Stimulated activated CD8-positive, alpha-beta memory T cell treated with anti-CD3 and anti-CD28 coated beads, Interleukin-15, amount 100 ng/mL, for 48 hours (primary cell): ENCODE data around the gene TREML4.

ENCODE experiments used
- DNase-seq, 2 donors: peaks; one replicate each; pipeline ENCODE4 v3.0.0-alpha.2; 2020; ENCODE audit warnings: low read depth in 2 of 2

The TREML4 gene

DNA sequence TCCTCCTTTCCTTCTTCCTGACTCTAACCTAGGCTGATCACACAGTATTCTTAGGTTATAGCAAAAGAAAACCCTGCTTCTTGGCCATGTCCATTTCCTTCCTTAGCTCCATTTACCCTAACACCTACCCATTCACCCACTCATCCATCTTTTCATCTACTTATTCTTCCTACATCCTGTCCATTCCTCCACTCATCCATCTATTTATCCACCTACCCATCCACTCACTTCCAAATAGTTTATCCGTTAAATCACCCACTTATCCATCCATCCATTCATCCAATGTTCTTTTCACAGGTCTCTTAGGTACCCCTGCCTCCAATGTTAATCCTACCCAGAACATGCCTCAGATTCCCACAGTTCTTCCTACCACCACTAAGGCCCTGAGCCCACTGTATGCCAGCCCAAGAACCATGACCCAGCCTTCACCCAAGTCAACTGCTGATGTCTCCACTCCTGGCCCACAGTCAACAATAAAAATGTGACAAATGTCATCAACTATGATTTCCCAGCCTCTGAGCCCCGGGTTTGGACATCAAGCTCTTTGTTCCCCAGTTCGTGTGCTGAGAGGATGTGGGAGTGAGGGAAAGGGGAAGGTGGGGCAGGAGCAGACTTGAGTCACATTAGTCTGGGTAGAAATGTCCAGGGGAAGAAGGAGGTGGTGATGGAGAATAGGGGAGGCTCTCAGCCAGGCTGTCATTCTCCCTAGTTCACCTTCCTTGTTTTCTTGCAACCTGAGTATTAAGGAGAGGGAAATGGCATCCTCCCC, 24.4 kb downstream of the TREML4 start:
- DNase-seq = no peak

DNA sequence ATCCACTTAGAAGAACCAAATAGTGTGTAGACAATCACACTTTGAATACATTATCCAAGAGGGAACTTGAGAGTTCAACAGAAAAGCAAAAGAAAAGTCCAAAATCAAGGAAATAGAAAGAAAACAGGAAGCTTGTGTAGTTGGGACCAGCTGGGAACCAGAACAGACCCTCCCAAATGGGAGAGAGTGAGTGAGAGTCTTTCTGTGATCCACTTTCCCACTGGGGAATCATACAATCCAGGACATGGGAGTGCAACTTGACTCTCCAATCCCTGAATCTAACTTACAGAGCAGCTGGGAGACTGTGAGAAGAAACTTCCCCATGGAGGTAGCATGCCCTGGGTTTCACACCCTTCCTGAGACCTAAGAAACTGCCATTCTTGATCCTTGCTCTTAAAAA, 27.0 kb downstream of the TREML4 start:
- DNase-seq = no peak

DNA sequence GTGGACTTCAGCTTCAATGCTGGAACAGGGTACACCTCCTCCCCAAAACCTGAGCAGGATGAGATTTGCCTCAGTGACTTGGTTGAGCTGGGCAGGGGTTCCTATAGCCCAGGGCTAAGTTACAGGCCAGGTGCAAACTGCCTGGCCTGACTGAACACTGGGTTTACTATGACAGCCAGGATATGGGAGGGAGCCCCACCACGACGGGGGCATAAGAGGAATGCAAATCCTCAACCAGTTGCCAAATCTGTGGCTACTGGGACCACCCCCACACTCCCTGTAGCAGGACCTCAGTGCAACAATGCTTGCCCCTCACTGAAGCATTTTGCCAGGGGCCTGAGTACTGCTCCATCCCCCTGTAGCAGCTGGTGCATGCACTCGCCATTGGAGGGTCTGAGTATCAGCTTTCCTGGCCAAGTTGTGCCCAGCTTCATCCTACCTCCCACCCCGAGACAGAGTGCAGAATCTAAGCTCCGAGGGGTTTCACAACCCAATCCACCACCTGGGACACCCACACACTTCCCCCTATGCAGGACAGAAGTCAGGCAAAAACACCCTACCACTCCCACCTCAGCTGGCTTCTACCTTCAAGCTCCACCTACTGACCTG, 27.6 kb downstream of the TREML4 start:
- DNase-seq = no peak

DNA sequence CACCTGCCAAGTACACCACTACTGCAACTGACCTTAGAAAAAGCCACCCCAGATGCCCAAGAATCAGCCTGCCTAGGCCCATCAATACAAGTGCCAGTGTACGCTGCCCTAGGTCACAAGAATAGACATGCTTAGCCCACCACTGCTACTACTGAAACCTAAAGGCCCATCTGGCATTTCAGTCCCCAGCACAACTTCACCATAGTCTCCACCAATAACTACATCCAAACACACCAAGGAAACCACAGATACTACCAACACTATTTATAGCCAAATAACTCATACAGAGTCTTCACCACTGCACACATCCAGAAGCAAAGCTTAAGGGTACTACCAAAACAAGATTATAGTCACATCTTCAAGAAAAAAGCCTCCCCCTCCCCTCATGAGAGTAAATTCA, 28.2 kb downstream of the TREML4 start:
- no peak for DNase-seq

- no peak for DNase-seq
Observed at GRCh38 chr6:41257369-41258195, 29.4 kb downstream of the TREML4 start.

GRCh38 chr6:41258196-41258493, 30.0 kb downstream of the TREML4 start:
- no peak for DNase-seq

DNA sequence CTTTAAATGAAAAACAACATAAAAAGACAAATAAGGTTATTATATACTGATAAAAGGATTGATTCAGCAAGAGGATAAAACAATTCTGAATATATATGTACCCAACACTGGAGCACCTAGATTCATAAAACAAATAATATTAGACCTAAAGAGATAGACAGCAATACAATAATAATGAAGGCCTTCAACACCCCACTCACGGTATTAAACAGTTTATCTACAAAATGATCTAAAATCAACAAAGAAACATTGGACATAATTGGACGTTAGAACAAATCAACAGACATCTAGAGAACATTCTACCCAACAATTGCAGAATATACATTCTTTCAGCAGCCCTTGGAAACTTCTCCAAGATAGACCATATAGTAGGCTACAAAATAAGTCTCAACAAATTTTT, 34.3 kb downstream of the TREML4 start:
- DNase-seq = no peak

DNA sequence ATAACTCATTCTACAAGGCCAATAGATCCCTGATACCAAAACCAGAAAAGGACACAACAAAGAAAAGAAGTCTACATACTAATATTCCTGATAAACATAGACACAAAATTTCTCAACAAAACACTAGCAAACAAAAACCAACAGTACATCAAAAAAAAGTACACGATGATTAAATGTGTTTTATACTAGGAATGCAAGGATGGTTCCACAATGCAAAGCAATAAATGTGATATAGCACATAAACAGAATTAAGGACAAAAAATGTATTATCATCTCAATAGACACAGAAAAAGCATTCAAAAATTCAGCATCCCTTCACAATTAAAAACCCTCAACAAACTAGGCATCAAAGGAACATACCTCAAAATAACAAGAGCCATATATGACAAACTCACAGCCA, 35.1 kb downstream of the TREML4 start:
- no peak for DNase-seq

DNA sequence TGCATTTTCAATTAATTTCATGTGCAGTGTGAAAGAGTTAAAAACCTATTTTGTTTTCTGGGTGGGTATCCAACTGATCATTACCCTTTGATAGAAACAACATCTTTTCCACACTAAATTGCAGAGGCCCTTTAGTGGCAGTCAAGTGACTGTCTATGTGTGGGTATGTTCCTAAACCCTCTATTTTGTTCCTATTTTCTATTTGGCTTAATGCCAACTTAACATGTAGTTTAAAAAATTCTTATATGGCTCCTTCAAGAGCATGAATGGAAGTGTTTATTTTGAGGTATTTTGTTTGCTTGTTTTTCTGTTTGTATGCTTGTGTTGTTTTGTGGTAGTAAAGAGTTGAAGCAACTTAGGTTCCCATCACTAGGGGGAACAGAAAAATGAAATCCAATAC, 38.4 kb downstream of the TREML4 start:
- no peak for DNase-seq

DNA sequence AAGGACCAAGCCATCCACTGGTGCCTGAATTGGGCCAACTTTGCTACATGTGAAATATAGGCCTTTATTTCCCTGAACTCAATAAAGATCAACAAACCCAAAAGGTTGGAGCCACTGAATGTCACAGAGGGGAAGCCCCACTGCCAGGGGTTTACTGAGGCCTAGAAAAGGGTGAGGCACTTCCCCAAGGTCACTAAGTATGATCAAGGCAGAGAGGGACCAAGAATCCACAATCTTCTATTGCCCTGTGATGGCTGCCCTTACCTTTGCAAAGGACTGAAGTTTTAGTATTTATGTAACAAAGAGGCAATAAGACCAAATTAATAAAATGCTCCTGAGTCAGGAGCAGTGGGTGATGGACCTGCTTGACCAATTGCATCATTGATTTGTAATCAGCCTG, 40.3 kb downstream of the TREML4 start:
- no peak for DNase-seq

GRCh38 chr6:41269166-41269565, 41.0 kb downstream of the TREML4 start:
- DNase-seq = no peak

GRCh38 chr6:41269716-41270115, 41.6 kb downstream of the TREML4 start:
- no peak for DNase-seq

- no peak for DNase-seq
Observed at GRCh38 chr6:41271901-41272395, 43.8 kb downstream of the TREML4 start.

GRCh38 chr6:41272591-41273240, 44.6 kb downstream of the TREML4 start:
- DNase-seq = no peak

GRCh38 chr6:41273714-41274113, 45.6 kb downstream of the TREML4 start:
- DNase-seq = no peak

GRCh38 chr6:41274256-41274655, 46.1 kb downstream of the TREML4 start:
- no peak for DNase-seq

DNA sequence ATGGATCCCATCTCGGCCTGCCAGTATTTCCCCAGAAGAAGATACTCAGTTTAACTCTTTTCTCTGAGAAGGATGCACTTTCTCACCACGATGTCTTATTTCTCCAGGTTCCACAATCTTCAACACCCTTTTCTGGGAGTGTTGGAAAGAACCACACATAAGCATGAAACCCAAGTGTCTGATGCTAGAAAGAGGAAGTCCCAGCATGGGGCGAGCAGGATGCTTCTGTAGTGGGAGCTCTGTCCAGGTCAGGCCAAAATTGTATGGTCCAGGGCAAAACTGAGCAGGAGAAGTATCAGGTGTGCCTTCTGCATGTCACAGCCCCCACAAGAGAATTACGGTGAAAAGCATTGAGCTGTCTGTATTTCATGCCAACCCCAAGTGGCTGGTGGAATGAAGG, 47.3 kb downstream of the TREML4 start:
- no peak for DNase-seq

GRCh38 chr6:41277605-41278004, 49.5 kb downstream of the TREML4 start:
- no peak for DNase-seq

GRCh38 chr6:41278699-41279405, 50.7 kb downstream of the TREML4 start:
- peak; percentile 44 to 49 for DNase-seq

DNA sequence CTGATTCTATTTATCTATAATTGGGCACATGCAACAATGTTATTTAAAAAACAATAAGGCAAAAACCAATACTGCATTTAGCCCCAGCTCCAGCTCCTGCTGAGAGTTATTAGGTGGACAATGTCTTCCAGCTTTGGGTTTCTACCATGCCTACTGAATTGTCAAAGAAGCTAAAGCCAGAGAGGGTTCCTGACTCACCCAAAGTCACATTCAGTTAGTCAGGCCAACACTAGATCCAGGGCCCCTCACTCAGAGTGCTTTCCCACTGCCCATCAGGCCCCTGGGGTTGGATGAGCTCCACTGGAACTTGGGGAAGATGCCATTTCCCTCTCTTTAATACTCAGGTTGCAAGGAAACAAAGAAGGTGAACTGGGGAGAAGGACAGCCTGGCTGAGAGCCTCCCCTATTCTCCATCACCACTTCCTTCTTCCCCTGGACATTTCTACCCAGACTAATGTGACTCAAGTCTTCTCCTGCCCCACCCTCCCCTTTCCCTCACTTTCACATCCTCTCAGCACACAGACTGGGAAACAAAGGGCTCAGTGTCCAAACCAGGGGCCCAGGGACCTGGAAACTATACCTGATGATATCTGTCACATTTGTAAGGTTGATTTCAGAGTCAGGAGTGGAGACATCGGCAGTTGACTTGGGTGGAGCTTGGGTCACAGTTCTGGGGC, 52.4 kb downstream of the TREML4 start:
- DNase-seq = no peak

GRCh38 chr6:41283600-41283999, 55.5 kb downstream of the TREML4 start:
- no peak for DNase-seq
